Thymus (tissue), 11 donors: ENCODE measurements around the gene GSTM2. TPM values are rescaled to one million over a fixed set of nuclear protein-coding genes. Genes with fewer than 3 reads are reported as not detected.
"Not testable (repeated sequence)": the region's sequence is repeated elsewhere in the genome, so short reads cannot be mapped to it uniquely, and the experiment has no call there.

ENCODE experiments used
- DNase-seq, 9 donors: peaks; one replicate each; pipeline ENCODE4 v3.0.0-alpha.2; 2013; ENCODE audit warnings: low spot score in 9 of 9, low read depth in 6 of 9, missing footprints in 1 of 9
- H3K27ac ChIP-seq, 2 donors: one replicate each; pipeline ENCODE4 v1.5.1; 2013; ENCODE audit warnings: control low read depth in 1 of 2, low read depth in 1 of 2, low read length in 1 of 2, mild to moderate bottlenecking in 1 of 2, moderate library complexity in 1 of 2
- H3K27me3 ChIP-seq, 2 donors: one replicate each; pipeline ENCODE4 v1.5.1; 2013; ENCODE audit warnings: low read length in 1 of 2; ENCODE audit not compliant: control insufficient read depth in 2 of 2, insufficient read depth in 1 of 2
- H3K36me3 ChIP-seq, 2 donors: one replicate each; pipeline ENCODE4 v1.5.1; 2013; ENCODE audit warnings: low read length in 1 of 2, mild to moderate bottlenecking in 1 of 2, moderate library complexity in 1 of 2; ENCODE audit not compliant: control insufficient read depth in 2 of 2, insufficient read depth in 2 of 2
- H3K4me1 ChIP-seq, 2 donors: one replicate each; pipeline ENCODE4 v1.5.1; 2013; ENCODE audit warnings: low read length in 2 of 2; ENCODE audit not compliant: control insufficient read depth in 2 of 2, insufficient read depth in 2 of 2
- H3K4me3 ChIP-seq, 2 donors: one replicate each; pipeline ENCODE4 v1.5.1; 2013; ENCODE audit warnings: low read length in 2 of 2, control low read depth in 1 of 2, mild to moderate bottlenecking in 1 of 2
- H3K9me3 ChIP-seq, 2 donors: one replicate each; pipeline ENCODE4 v1.5.1; 2013; ENCODE audit warnings: low read length in 1 of 2, mild to moderate bottlenecking in 1 of 2; ENCODE audit not compliant: control insufficient read depth in 2 of 2, insufficient read depth in 1 of 2
- whole genome bisulfite sequencing: extraction: QIAGEN DNeasy Blood & Tissue Kit; methylation state at CpG from one replicate; pipeline ENCODE4 v1.1.7; 2013; 5-methylcytosine and 5-hydroxymethylcytosine counted together
- polyA plus RNA-seq: library from polyadenylated mRNA; stranded (reverse); fragments of 200-250 nt; gene quantifications from one replicate; pipeline ENCODE4 v1.2.3, GENCODE V29; 2013
- total RNA-seq: library from RNA; stranded (reverse); fragments of 120-200 nt; gene quantifications from one replicate; pipeline ENCODE4 v1.2.4, GENCODE V29; 2013
- donor health status: healthy.

Gene GSTM2
- total and polyA plus RNA-seq, 2 donors: 14.7 to 100 TPM

- H3K36me3 ChIP-seq, H3K27me3 ChIP-seq, H3K9me3 ChIP-seq, H3K4me3 ChIP-seq, H3K27ac ChIP-seq, DNase-seq, H3K4me1 ChIP-seq: not testable (repeated sequence)
- 94% methylated on average over 2 of the region's 2 CpGs for WGBS
Observed at GRCh38 chr1:109678637-109679036, 10.8 kb downstream of the GSTM2 start.

- not testable (repeated sequence) for H3K4me1 ChIP-seq, H3K27ac ChIP-seq, H3K4me3 ChIP-seq, H3K36me3 ChIP-seq, H3K9me3 ChIP-seq, H3K27me3 ChIP-seq, DNase-seq
- no CpG with 5 or more reads among the region's 6 CpGs for WGBS
Observed at GRCh38 chr1:109684777-109685176, 16.9 kb downstream of the GSTM2 start.

- not testable (repeated sequence) for H3K27me3 ChIP-seq, H3K4me3 ChIP-seq, H3K9me3 ChIP-seq, H3K4me1 ChIP-seq, H3K27ac ChIP-seq, DNase-seq, H3K36me3 ChIP-seq
- no CpG with 5 or more reads among the region's 1 CpG for WGBS
Observed at GRCh38 chr1:109685399-109685798, 17.5 kb downstream of the GSTM2 start.

GRCh38 chr1:109685890-109686289 lies 18.0 kb downstream of the GSTM2 start:
- DNase-seq, H3K27me3 ChIP-seq, H3K4me1 ChIP-seq, H3K9me3 ChIP-seq, H3K36me3 ChIP-seq, H3K27ac ChIP-seq, H3K4me3 ChIP-seq: not testable (repeated sequence)
- WGBS: no CpG with 5 or more reads among the region's 4 CpGs

- not testable (repeated sequence) for H3K36me3 ChIP-seq, H3K9me3 ChIP-seq, DNase-seq, H3K4me1 ChIP-seq, H3K27me3 ChIP-seq
- 71% methylated on average over 3 of the region's 11 CpGs for WGBS
- Histone ChIP-seq H3K4me3 (peak overlapping the region in 1 of 2 donors; percentile 58), H3K27ac (peak overlapping the region in 1 of 2 donors; percentile 43)
Observed at GRCh38 chr1:109687109-109687508, 19.3 kb downstream of the GSTM2 start.

- Histone ChIP-seq H3K36me3 (no peaks in the 10 kb centered on the region), H3K27ac (peak within 1 kb of the TSS in 1 of 2 donors; percentile 43), H3K4me1 (peaks cover 0 to 3% of the 10 kb centered on the region in 2 donors), H3K4me3 (peak within 1 kb of the TSS in 1 of 2 donors; percentile 58), H3K9me3 (no peaks in the 10 kb centered on the region), H3K27me3 (no peaks in the 10 kb centered on the region)
- peak in 5 of 9 donors; percentile 42 to 88 (median 68) for DNase-seq
- no CpG with 5 or more reads among the region's 46 CpGs for WGBS
Observed at GRCh38 chr1:109687641-109688499, 20.0 kb downstream of the GSTM2 start, which contains the start of gene GSTM1. TSS of gene GSTM1 (plus strand) at chr1:109687817. CDS start at chr1:109687874, 57 bp downstream.

GRCh38 chr1:109689844-109690405 lies 22.1 kb downstream of the GSTM2 start:
- no peaks in the 10 kb centered on the region for H3K9me3 ChIP-seq
- peaks cover 0 to 3% of the 10 kb centered on the region in 2 donors for H3K4me1 ChIP-seq
- WGBS: no CpG with 5 or more reads among the region's 6 CpGs
- H3K27ac ChIP-seq: no peak overlapping the region
- DNase-seq: no peak
- no peaks in the 10 kb centered on the region for H3K36me3 ChIP-seq
- no peaks in the 10 kb centered on the region for H3K27me3 ChIP-seq
- no peak overlapping the region for H3K4me3 ChIP-seq

GRCh38 chr1:109691759-109692158 lies 23.9 kb downstream of the GSTM2 start:
- peaks cover 0 to 3% of the 10 kb centered on the region in 2 donors for H3K4me1 ChIP-seq
- H3K27ac ChIP-seq: no peak overlapping the region
- no CpG with 5 or more reads among the region's 6 CpGs for WGBS

GRCh38 chr1:109694400-109694799 lies 26.5 kb downstream of the GSTM2 start:
- not testable (repeated sequence) for H3K36me3 ChIP-seq, H3K4me3 ChIP-seq, H3K27me3 ChIP-seq, H3K4me1 ChIP-seq, H3K9me3 ChIP-seq, DNase-seq, H3K27ac ChIP-seq
- WGBS: no CpG with 5 or more reads among the region's 5 CpGs

More at GRCh38 chr1:109691759-109692158, 23.9 kb downstream of the GSTM2 start:
- Histone ChIP-seq H3K9me3 (no peaks in the 10 kb centered on the region), H3K36me3 (no peaks in the 10 kb centered on the region), H3K4me3 (no peak overlapping the region), H3K27me3 (no peaks in the 10 kb centered on the region)
- no peak for DNase-seq
